ENCODE results near the gene FUT7.
"Not testable (repeated sequence)": the region's sequence is repeated elsewhere in the genome, so short reads cannot be mapped to it uniquely, and the experiment has no call there.

FUT7 gene

GRCh38 chr9:137049544-137050449 lies 17.9 kb upstream of the FUT7 start:
- no peak for DNase-seq

- DNase-seq = no peak
Measured at GRCh38 chr9:137048655-137049543, 17.0 kb upstream of the FUT7 start.

- peak; percentile 42 for DNase-seq
Measured at GRCh38 chr9:137046088-137046787, 14.3 kb upstream of the FUT7 start, which contains the start of gene NPDC1. NPDC1 (minus strand) TSS chr9:137046177; CDS start chr9:137045989, 188 bp downstream.

GRCh38 chr9:137045294-137046087 lies 13.6 kb upstream of the FUT7 start:
- DNase-seq = peak; percentile 43

GRCh38 chr9:137044502-137045177 lies 12.8 kb upstream of the FUT7 start:
- DNase-seq = no peak

GRCh38 chr9:137044037-137044436 lies 12.1 kb upstream of the FUT7 start:
- no peak for DNase-seq

- no peak for DNase-seq
Measured at GRCh38 chr9:137042751-137043727, 11.2 kb upstream of the FUT7 start.

GRCh38 chr9:137041124-137041523 lies 9.2 kb upstream of the FUT7 start:
- no peak for DNase-seq

GRCh38 chr9:137040568-137040967 lies 8.7 kb upstream of the FUT7 start:
- no peak for DNase-seq

GRCh38 chr9:137039611-137040366 lies 7.9 kb upstream of the FUT7 start:
- no peak for DNase-seq

GRCh38 chr9:137038916-137039315 lies 7.0 kb upstream of the FUT7 start:
- DNase-seq = no peak

GRCh38 chr9:137037483-137037882 lies 5.6 kb upstream of the FUT7 start:
- DNase-seq = no peak

- DNase-seq = no peak
Measured at GRCh38 chr9:137037035-137037434, 5.1 kb upstream of the FUT7 start.

- DNase-seq = no peak
Measured at GRCh38 chr9:137035937-137036336, 4.0 kb upstream of the FUT7 start.

GRCh38 chr9:137035507-137035834 lies 3.6 kb upstream of the FUT7 start:
- no peak for DNase-seq

- DNase-seq = peak; percentile 70
Measured at GRCh38 chr9:137034709-137035506, 3.0 kb upstream of the FUT7 start.

GRCh38 chr9:137034039-137034708 lies 2.3 kb upstream of the FUT7 start:
- no peak for DNase-seq

- DNase-seq = not testable (repeated sequence)
Measured at GRCh38 chr9:137033481-137033880, 1.6 kb upstream of the FUT7 start.

All from HCEC 1CT (cell line).